GM19239 (cell line): ENCODE data around the gene MEOX1.

Experiments used
- DNase-seq: peaks from one replicate; pipeline ENCODE4 v3.0.0; 2011; ENCODE audit warnings: low spot score; ENCODE audit not compliant: insufficient read length
- FAIRE-seq: peaks from 2 replicates; lab custom pipeline; 2011; peaks lifted over from hg19 to GRCh38; lab: Jason Lieb, UNC

Gene MEOX1

GRCh38 chr17:43599835-43600234 is 61.9 kb downstream of the MEOX1 start:
- DNase-seq (no peak), FAIRE-seq (no peak)

GRCh38 chr17:43599046-43599395 is 62.7 kb downstream of the MEOX1 start:
- no peak for DNase-seq
- no peak for FAIRE-seq

DNA sequence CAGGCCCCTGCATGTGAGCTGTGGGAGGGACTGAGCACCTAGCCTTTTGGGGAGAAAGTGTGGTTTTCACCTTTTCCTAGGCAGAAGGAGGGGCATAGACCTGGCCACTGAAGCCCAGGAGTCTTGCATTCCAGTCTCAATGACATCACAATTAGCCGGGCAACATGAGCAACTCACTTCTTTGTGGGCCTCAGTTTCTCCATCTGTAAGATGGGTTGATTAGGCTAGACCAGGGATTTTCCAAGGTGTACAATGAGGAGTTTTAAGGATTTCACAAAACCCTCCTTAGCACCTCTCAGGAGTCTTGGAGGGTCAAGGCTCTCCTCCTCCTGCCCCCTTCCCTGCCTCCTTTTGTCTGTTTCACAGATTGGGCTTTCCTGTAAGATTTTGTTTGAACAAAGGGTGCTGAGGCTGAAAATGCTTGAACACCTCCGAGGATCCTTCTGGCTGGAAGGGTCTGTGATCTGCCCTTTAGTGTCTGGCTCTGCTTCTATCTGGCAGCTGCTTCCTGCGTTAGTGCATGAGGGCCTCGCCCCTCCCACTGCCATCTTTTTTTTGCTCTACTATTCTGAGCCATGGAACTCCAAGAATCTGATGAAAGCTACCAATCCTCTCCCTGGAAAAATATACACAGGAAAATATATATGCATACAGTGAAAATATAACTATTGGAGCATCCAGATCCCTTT is 63.2 kb downstream of the MEOX1 start:
- FAIRE-seq (no peak), DNase-seq (no peak)

- FAIRE-seq (no peak), DNase-seq (no peak)
Observed at GRCh38 chr17:43597624-43598356, 63.9 kb downstream of the MEOX1 start.

- DNase-seq (no peak), FAIRE-seq (no peak)
Observed at GRCh38 chr17:43595466-43595865, 66.3 kb downstream of the MEOX1 start.

DNA sequence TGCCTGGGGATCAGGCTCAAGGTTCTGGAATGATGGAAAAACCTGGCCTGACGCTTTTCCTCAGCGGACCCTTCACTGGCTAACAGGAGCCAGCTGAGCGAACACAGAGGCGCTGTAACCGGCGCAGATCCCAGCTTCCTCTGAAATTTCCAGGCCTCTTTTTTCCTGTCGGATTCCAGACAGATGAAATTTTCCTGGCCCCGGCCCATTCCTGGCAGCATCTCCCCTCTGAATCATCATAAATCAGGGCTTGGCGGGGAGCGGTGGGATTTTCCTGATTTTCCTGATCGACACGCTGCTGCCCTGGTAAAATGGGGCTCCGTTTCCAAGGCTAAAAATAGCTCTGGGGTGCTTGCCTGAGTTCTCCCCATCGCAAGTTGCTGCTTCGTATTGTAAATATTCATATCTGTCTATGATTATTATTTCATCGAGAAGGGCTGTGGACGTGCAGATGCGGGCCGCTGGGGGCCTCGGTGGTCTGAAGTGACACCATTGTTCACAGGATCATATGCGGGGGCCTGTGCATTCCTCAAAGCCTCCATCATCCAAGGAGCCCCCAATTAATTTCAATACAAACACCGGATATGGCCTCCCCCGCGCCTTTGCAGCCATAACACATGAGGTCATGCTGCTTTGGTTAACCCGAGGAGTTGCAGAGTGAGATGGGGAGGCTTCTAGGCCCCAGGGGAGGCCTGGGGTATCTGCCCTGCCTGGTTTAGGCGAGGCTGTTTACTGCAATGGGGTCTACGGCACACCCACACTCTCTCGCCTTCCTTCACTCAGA is 69.8 kb downstream of the MEOX1 start:
- DNase-seq (no peak), FAIRE-seq (no peak)

DNA sequence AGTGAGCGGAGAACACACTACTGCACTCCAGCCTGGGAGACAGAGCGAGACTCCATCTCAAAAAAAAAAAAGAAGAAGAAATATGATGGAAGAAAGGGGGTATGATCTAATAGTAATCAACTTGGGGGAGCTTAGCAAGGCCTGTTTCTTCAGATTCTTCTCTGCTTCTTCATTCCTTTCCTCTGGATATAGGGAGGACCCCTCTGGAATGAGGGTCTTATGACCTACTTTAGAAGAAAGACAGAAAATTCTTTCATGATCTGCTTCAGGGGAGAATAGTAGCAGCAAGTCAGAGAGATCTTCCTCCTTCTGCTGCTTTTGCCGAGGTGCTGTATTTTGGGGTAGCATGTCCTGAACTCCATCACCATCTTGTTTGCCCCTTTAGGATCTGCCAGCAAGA is 70.7 kb downstream of the MEOX1 start:
- DNase-seq, result no peak
- FAIRE-seq, result no peak
